ENCODE data around the gene BCL2.

The BCL2 gene

DNA sequence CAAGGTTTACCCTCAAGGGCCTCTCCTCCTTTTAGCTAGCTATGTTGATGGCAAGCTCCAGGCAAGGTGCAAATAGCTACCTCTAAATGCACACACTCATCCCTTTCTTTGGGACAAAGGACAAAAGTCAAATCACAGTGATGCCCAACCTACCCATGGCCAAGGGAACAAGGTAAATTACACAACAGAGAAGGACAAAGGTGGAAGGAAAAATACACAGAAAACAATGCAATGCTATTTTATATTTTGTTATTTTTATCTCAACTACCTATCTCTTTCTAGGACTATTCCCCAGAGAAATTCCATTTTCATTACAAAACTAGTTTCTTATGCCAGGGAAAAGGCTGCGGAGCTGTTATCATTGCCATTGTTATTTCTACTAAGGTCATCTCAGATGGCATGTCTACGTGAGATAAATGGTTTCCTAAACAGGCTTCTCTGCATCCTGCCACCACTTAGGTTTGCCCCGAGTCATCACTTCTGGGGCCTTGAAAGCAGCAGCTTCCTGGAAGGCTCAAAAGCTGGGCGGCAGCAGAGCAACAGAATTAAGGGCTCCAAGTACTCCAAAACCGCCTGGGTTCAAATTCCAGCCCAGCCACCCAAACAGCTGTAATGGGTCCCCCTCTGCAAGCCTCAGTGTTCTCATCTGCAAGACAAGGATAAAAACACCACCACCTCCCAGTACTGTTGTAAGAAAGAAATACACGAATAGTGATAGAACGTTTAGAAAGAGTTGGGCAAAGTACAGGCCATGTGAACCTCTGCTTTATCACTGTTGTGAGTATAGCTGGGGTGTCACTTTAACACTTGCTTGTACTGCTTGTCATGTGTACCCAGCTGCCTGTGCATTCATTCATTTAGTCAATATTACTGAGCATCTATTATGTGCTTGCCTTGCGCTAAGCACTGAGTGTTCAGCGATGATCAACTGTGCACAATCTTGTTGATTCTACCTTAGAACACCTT, 20.9 kb downstream of the BCL2 start:
- peaks cover 0 to 3% of the 10 kb centered on the region in 2 experiments for H3K4me1 ChIP-seq (ENCODE audit: control insufficient read depth in 1 of 2, insufficient read depth in 1 of 2, low read depth in 1 of 2, low read length in 1 of 2)

DNA sequence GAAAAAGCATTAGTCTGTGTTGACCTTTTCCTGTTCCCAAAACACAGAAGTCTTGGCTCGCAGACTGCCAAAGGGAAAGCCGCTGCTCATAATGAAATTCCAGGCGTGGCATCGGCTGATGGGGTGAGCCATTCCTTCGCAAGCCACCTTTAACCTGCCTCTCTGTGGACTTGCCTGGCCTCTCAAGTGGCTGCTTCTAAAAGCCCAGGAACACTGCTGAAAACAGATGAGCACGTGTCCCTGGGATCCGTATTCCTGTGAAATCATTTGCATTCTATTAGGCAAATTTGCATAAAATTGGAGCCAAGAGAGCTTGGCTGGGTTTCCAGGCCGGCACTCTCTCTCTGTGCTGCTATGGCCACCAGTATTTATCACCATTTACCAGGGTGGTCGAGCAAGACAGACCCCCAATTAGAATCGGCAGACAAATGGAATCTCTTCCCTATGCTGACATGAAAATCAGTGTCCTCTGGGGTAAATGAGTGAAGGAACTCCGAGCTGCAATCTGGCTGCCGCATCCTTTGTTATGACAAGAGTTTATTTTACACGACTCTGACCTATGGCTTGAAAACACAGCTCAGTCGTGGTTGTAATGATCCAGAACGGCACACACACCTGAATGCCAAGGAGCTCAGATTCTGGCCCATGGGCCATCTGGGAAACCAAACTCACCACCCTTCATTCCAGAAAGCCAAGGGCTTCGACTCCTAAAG, 21.7 kb downstream of the BCL2 start:
- Histone ChIP-seq H3K9me3 (no peaks in the 10 kb centered on the region), H3K4me3 (ENCODE audit: low read depth in 1 of 2, low read length in 1 of 2) (no peak overlapping the region), H3K27me3 (no peaks in the 10 kb centered on the region), H3K4me1 (ENCODE audit: control insufficient read depth in 1 of 2, insufficient read depth in 1 of 2, low read depth in 1 of 2, low read length in 1 of 2) (peaks cover 3% of the 10 kb centered on the region in 2 experiments), H3K27ac (no peak overlapping the region), H3K36me3 (no peaks in the 10 kb centered on the region)
- no peak for TF ChIP-seq CTCF (IDR thresholded peaks at IDR 0.05)

More for the DNA sequence above, 20.9 kb downstream of the BCL2 start:
- H3K4me3 ChIP-seq (ENCODE audit: low read depth in 1 of 2, low read length in 1 of 2) = no peak overlapping the region
- no peaks in the 10 kb centered on the region for H3K27me3 ChIP-seq
- H3K27ac ChIP-seq = no peak overlapping the region
- TF ChIP-seq CTCF (IDR thresholded peaks at IDR 0.05) = no peak
- no peaks in the 10 kb centered on the region for H3K9me3 ChIP-seq
- H3K36me3 ChIP-seq = no peaks in the 10 kb centered on the region

GRCh38 chr18:63293935-63294334, 25.6 kb downstream of the BCL2 start:
- no peak for TF ChIP-seq CTCF (IDR thresholded peaks at IDR 0.05)
- no peaks in the 10 kb centered on the region for H3K9me3 ChIP-seq
- H3K36me3 ChIP-seq = no peaks in the 10 kb centered on the region
- H3K27me3 ChIP-seq = no peaks in the 10 kb centered on the region
- peaks cover 0 to 9% of the 10 kb centered on the region in 2 experiments for H3K4me1 ChIP-seq (ENCODE audit: control insufficient read depth in 1 of 2, insufficient read depth in 1 of 2, low read depth in 1 of 2, low read length in 1 of 2)
- no peak overlapping the region for H3K27ac ChIP-seq
- no peak overlapping the region for H3K4me3 ChIP-seq (ENCODE audit: low read depth in 1 of 2, low read length in 1 of 2)

- Histone ChIP-seq H3K27ac (no peak overlapping the region), H3K36me3 (no peaks in the 10 kb centered on the region), H3K27me3 (no peaks in the 10 kb centered on the region), H3K9me3 (no peaks in the 10 kb centered on the region), H3K4me3 (ENCODE audit: low read depth in 1 of 2, low read length in 1 of 2) (no peak overlapping the region), H3K4me1 (ENCODE audit: control insufficient read depth in 1 of 2, insufficient read depth in 1 of 2, low read depth in 1 of 2, low read length in 1 of 2) (peaks cover 0 to 9% of the 10 kb centered on the region in 2 experiments)
- no peak for TF ChIP-seq CTCF (IDR thresholded peaks at IDR 0.05)
Observed at GRCh38 chr18:63292831-63293683, 26.5 kb downstream of the BCL2 start.

DNA sequence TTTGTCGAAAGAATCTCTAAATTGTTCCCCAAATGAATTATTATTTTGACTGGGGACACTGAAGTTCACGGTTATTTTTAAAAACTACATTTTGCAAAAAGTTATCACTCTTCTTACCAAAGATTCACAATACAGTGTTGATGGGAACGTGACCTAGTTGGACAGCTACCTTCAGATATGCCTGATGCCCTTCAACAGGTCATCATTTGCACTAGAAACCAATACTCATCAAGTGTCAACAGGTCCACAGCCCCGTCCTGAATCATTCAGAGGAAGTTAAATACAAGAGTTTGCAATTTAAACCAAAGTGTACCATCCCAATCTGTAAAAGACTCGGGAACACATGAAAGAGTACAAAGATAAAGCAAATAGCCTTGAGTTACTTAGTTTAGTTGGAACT, 28.3 kb downstream of the BCL2 start:
- Histone ChIP-seq H3K4me3 (ENCODE audit: low read depth in 1 of 2, low read length in 1 of 2) (no peak overlapping the region), H3K4me1 (ENCODE audit: control insufficient read depth in 1 of 2, insufficient read depth in 1 of 2, low read depth in 1 of 2, low read length in 1 of 2) (peaks cover 0 to 9% of the 10 kb centered on the region in 2 experiments), H3K27ac (no peak overlapping the region), H3K9me3 (no peaks in the 10 kb centered on the region), H3K36me3 (no peaks in the 10 kb centered on the region), H3K27me3 (no peaks in the 10 kb centered on the region)
- no peak for TF ChIP-seq CTCF (IDR thresholded peaks at IDR 0.05)

All from neutrophil (primary cell).